IgD-negative memory B cell (primary cell): ENCODE measurements around the gene FAM181A. TPM values are rescaled to one million over a fixed set of nuclear protein-coding genes. Genes with fewer than 3 reads are reported as not detected.
A peak's percentile ranks its signal among the peaks of the same experiment; 100 is the strongest.

Experiments
- H3K27ac Mint-ChIP-seq, 3 donors: one replicate each; pipeline ENCODE4 v1.8.0; 2020 to 2022; ENCODE audit warnings: mild to moderate bottlenecking in 3 of 3, mixed read lengths in 3 of 3, moderate library complexity in 1 of 3
- H3K27me3 Mint-ChIP-seq: one replicate; pipeline ENCODE4 v1.8.0; 2021; ENCODE audit warnings: mixed read lengths
- H3K36me3 Mint-ChIP-seq: one replicate; pipeline ENCODE4 v1.8.0; 2020; ENCODE audit warnings: mild to moderate bottlenecking, mixed read lengths
- H3K4me1 Mint-ChIP-seq, 3 donors: one replicate each; pipeline ENCODE4 v1.8.0; 2020 to 2022; ENCODE audit warnings: mixed read lengths in 3 of 3, mild to moderate bottlenecking in 1 of 3
- H3K4me3 Mint-ChIP-seq, 4 donors: one replicate each; pipeline ENCODE4 v1.8.0; 2020 to 2022; ENCODE audit warnings: mild to moderate bottlenecking in 4 of 4, mixed read lengths in 4 of 4, moderate library complexity in 3 of 4
- H3K9me3 Mint-ChIP-seq, 3 donors: one replicate each; pipeline ENCODE4 v1.8.0; 2020 to 2021; ENCODE audit warnings: mixed read lengths in 3 of 3, mild to moderate bottlenecking in 1 of 3
- polyA plus RNA-seq: library from polyadenylated mRNA; unstranded; fragments of 300-500 nt; fragmentation: Illumina TruSeq; gene quantifications from one replicate; pipeline ENCODE4 v1.2.3, GENCODE V29; 2021

The FAM181A gene
- polyA plus RNA-seq, 1 donor from 2014 or later = not detected

DNA sequence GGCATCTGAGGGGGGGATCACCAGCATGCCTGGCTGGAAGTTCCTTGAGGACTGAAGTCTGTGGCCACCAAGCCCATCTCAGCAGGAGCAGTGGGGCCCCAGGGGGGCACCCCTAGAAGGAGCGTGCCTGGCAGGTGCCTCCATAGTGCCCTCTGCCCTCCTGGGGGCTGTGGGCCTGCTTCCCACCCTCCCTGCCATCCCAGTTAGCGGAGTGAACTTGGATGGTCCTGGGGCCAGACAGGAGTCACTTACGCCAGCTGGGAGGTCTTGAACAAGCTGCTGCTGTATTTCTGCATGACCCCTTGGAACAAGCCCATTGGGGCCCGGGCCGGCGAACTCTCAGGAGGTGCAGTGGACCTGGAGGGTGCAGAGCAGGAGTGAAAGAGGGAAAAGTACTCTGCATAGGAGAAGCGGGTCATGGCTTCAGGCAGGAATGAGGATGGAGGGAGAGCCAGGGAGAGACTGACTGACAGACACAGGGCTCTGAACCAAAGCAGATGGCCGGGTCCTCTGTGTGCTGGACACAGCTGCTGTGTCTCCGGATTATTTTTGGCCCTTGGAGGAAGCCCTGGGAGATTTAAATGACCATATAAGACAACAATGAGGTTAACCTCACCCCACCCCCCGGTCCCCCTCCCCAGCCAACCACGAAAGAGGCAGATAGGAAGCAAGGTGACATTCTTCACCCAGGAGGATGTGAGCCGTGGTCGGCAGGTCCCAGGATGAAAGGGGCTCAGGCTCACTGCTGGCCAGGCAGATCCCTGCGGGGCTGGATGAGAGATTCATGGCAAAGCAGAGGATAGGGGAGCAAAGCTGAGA is 29.6 kb downstream of the FAM181A start:
- Mint-ChIP-seq H3K36me3 (peaks cover 5% of the 10 kb centered on the region), H3K4me1 (peaks cover 56 to 70% (median 57%) of the 10 kb centered on the region in 3 donors), H3K27me3 (no peaks in the 10 kb centered on the region), H3K9me3 (no peaks in the 10 kb centered on the region), H3K4me3 (peak overlapping the region in 3 of 4 donors; percentile 40 to 87 (median 63)), H3K27ac (peak overlapping the region in 2 of 3 donors; percentile 61 to 77)

DNA sequence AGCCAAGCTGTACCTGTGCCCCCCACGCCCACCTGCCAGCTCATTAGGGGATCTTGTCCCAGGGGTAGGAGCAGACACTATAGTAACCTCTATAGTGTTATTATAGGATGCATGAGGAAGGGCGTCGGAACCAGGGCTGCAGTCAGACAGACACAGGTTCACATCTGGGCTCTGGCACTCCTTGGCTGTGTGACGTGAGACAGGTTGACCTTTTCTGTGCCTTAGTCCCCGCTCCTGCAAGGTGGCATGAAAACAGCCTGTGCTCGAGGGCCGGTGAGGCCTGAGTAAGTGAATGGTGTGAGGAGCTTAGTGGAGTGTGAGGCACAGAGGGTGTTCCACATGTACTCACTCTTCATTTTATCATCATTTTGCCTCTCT is 30.2 kb downstream of the FAM181A start:
- H3K27me3 Mint-ChIP-seq = no peaks in the 10 kb centered on the region
- peaks cover 5% of the 10 kb centered on the region for H3K36me3 Mint-ChIP-seq
- no peaks in the 10 kb centered on the region for H3K9me3 Mint-ChIP-seq
- peaks cover 59 to 74% (median 60%) of the 10 kb centered on the region in 3 donors for H3K4me1 Mint-ChIP-seq
- H3K4me3 Mint-ChIP-seq = peak overlapping the region in 2 of 4 donors; percentile 40 to 85
- peak overlapping the region in 2 of 3 donors; percentile 61 to 77 for H3K27ac Mint-ChIP-seq

- Mint-ChIP-seq H3K9me3 (no peaks in the 10 kb centered on the region), H3K27me3 (no peaks in the 10 kb centered on the region), H3K4me1 (peaks cover 65 to 79% (median 67%) of the 10 kb centered on the region in 3 donors), H3K27ac (peak overlapping the region; percentile 31 to 77 (median 61)), H3K36me3 (peaks cover 5% of the 10 kb centered on the region), H3K4me3 (peak overlapping the region in 3 of 4 donors; percentile 40 to 85 (median 84))
Observed at GRCh38 chr14:93957751-93958566, 30.8 kb downstream of the FAM181A start.

DNA sequence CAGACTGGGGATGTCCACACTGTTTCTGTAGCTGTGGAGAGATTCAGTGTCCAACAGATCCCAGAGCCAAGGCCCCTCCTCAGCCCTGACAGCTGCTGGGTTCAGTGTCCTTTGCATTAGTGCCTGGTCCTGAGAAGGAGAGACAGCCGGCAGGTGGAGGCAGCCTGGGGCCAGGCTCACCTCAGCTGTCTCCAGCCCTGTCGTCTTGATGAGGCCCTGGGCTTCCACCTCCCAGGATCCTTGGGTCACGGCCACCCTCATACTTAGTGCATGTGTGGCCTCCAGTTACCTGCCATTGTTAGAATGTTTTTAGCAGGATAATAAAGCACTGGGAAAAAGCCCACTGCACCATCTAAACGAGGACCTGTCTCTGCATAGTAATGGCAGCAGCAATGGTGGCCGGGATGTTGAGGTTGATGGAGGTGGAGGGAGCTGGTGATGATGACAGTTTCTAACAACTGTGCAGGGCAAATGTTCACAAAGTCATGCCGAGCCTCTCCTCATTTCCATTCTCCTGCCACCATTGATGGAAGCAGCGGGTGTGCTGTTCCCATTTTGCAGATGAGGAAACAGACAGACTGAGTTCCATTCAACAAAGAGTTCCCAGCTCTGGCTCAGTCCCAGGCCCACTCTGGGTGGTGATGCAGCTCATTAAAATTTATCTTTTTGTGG is 31.6 kb downstream of the FAM181A start:
- H3K27ac Mint-ChIP-seq = peak overlapping the region; percentile 95 to 98 (median 96)
- peak overlapping the region in 3 of 4 donors; percentile 81 to 91 (median 84) for H3K4me3 Mint-ChIP-seq
- peaks cover 5% of the 10 kb centered on the region for H3K36me3 Mint-ChIP-seq
- no peaks in the 10 kb centered on the region for H3K27me3 Mint-ChIP-seq
- peaks cover 65 to 81% (median 74%) of the 10 kb centered on the region in 3 donors for H3K4me1 Mint-ChIP-seq
- H3K9me3 Mint-ChIP-seq = no peaks in the 10 kb centered on the region

DNA sequence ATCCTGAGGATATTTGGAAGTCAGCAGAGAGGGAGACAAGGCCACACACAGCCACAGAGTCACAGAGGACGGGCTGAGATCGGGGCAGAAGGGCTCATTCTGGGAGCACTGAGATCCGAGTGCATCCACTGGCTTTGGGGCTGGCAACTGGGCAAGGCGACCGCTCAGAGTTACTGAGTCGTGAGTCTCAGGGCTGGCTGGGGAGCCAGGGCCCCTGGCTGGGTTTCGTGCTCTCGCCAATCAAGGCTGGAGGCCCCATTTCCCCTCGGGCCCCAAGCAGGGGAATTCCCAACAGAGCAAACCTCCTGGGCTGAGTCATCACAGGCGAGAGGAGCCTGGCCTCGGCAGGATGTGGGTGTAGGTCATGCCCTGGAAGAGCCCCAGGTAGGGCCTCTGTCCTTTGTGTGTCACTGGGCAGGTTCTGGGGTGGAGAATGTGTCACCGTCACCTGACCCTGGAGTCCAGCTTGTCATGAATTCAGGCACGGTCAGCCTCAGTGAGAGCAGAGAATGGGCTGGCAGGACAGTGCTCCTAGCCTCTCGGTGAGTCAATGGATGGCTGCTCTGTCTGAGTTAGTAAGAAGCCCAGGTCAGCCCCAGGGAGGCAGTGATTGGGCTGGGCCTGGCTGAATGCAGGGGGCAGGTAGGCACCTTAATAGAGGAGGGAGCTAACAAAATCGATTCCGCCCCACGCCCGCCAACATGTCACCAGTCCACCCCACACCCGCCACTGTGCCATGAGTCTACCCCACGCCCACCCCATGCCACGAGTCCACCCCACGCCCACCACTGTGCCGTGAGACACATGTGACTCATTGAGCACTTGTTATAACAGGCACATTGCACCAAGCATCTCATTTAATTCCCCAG is 32.3 kb downstream of the FAM181A start:
- Mint-ChIP-seq H3K4me3 (peak overlapping the region; percentile 53 to 91 (median 82)), H3K36me3 (peaks cover 5% of the 10 kb centered on the region), H3K27me3 (no peaks in the 10 kb centered on the region), H3K9me3 (no peaks in the 10 kb centered on the region), H3K4me1 (peaks cover 66 to 81% (median 75%) of the 10 kb centered on the region in 3 donors), H3K27ac (peak overlapping the region; percentile 95 to 98 (median 96))

DNA sequence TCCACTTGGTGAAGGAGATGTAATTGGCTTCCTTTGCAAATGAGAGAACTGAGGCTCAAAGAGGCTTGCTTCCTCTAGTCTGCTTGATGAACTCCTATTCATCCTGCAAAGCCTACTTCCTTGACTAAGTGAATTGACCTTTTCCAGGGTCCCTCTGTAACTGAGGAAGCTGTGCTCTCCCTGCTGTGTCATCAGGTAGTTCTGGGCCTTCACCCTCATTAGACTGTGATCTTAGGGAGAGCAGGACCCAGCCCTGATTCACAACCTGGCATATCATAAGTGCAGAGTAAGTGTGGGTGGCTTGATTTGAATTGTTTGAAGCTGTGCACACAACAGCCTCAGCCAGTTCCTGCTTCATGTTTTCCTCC is 32.9 kb downstream of the FAM181A start:
- H3K27ac Mint-ChIP-seq = peak overlapping the region; percentile 95 to 98 (median 96)
- peaks cover 61 to 81% (median 77%) of the 10 kb centered on the region in 3 donors for H3K4me1 Mint-ChIP-seq
- H3K27me3 Mint-ChIP-seq = peaks cover 1% of the 10 kb centered on the region
- peak overlapping the region in 1 of 4 donors; percentile 91 for H3K4me3 Mint-ChIP-seq
- H3K36me3 Mint-ChIP-seq = peaks cover 2% of the 10 kb centered on the region
- H3K9me3 Mint-ChIP-seq = no peaks in the 10 kb centered on the region

DNA sequence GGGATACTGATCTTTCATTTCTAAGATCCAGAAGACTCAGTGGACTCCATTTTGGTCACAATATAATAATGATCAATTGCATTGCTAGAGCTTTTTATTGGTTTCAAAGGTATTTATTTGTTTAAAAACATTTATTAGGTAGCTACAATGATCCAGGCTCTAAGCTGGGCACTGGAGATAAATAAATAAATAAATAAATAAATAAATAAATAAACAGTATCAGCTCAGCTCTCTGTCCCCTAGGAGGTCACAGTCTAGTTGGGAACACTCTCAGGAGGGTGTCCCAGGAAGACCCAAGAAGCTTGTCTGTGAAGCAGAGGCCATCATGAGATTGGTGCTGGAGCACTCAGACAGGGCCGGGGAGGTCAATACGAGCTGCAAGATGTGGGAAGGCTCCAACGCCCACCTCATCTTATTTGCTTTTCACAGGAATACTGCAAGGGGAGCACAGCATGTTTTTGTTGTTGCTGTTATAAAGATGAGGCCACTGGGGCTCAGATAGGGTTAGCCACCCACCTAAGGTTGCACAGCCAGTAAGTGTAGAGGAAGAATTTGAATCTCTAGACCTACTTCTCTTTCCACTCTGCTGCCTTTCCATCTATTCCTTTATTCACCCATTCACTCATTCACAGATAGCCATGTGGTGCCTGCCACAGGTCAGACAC is 33.8 kb downstream of the FAM181A start:
- peak overlapping the region in 2 of 4 donors; percentile 80 to 93 for H3K4me3 Mint-ChIP-seq
- H3K9me3 Mint-ChIP-seq = peaks cover 0 to 2% (median 0%) of the 10 kb centered on the region in 3 donors
- peaks cover 64 to 80% (median 73%) of the 10 kb centered on the region in 3 donors for H3K4me1 Mint-ChIP-seq

DNA sequence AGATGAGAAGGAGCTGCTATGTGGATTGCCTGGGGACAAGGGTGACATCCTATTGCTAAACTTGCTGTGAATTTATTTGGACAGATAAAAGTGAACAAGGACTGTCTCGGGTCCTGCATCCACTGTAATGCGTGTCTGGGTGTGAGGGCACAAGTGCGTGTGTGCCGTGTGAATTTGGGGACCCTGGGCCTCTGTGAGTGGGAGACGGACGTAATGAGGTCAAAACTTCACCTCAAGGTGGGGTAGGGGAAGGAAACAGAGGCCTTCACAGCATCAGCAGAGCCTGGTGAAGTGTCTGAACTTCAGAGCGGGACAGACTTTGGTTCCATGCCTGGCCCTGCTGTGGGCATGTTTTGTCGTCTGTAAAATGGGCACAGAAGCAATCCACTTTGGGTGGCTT is 34.5 kb downstream of the FAM181A start:
- H3K36me3 Mint-ChIP-seq = peaks cover 1% of the 10 kb centered on the region
- H3K9me3 Mint-ChIP-seq = peaks cover 0 to 2% (median 0%) of the 10 kb centered on the region in 3 donors
- peaks cover 62 to 82% (median 74%) of the 10 kb centered on the region in 3 donors for H3K4me1 Mint-ChIP-seq
- H3K27ac Mint-ChIP-seq = peak overlapping the region; percentile 93 to 100 (median 98)
- H3K4me3 Mint-ChIP-seq = peak overlapping the region in 3 of 4 donors; percentile 55 to 93 (median 80)
- H3K27me3 Mint-ChIP-seq = peaks cover 1% of the 10 kb centered on the region

More for the DNA sequence above, 33.8 kb downstream of the FAM181A start:
- H3K27me3 Mint-ChIP-seq = peaks cover 1% of the 10 kb centered on the region
- H3K27ac Mint-ChIP-seq = peak overlapping the region; percentile 93 to 100 (median 95)
- H3K36me3 Mint-ChIP-seq = peaks cover 1% of the 10 kb centered on the region

GRCh38 chr14:93962701-93963601 is 35.8 kb downstream of the FAM181A start:
- peak overlapping the region; percentile 51 to 95 (median 93) for H3K4me3 Mint-ChIP-seq

DNA sequence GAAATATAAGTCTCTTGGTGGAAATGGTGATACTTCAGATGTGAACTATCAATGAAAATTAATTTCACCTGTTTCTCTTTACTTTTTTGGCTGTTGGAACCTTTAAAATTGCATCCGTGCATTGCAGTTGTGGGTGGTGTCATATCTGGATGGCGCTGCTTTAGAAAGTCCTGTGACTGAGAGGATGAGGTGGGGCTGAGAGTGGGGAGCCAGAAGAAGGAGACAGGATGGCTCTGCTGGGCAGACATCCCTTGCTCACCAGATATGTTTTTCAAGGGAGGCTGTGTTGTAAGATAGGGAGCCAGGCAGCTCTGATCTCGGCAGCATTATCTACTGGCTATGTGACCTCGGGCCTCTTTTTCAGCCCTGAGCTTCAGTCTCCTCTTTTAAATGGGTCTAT is 36.5 kb downstream of the FAM181A start:
- Mint-ChIP-seq H3K4me1 (peaks cover 62 to 84% (median 81%) of the 10 kb centered on the region in 3 donors), H3K9me3 (peaks cover 0 to 2% (median 0%) of the 10 kb centered on the region in 3 donors), H3K4me3 (peak overlapping the region in 3 of 4 donors; percentile 52 to 95 (median 95)), H3K27ac (peak overlapping the region; percentile 98 to 100 (median 99)), H3K27me3 (peaks cover 1% of the 10 kb centered on the region), H3K36me3 (peaks cover 1% of the 10 kb centered on the region)

More at GRCh38 chr14:93962701-93963601, 35.8 kb downstream of the FAM181A start:
- H3K4me1 Mint-ChIP-seq = peaks cover 60 to 86% (median 77%) of the 10 kb centered on the region in 3 donors
- H3K27ac Mint-ChIP-seq = peak overlapping the region; percentile 98 to 100 (median 99)
- H3K27me3 Mint-ChIP-seq = peaks cover 1% of the 10 kb centered on the region
- peaks cover 1% of the 10 kb centered on the region for H3K36me3 Mint-ChIP-seq
- H3K9me3 Mint-ChIP-seq = peaks cover 0 to 2% (median 0%) of the 10 kb centered on the region in 3 donors

- peaks cover 1% of the 10 kb centered on the region for H3K36me3 Mint-ChIP-seq
- peaks cover 0 to 2% (median 0%) of the 10 kb centered on the region in 3 donors for H3K9me3 Mint-ChIP-seq
- peaks cover 1% of the 10 kb centered on the region for H3K27me3 Mint-ChIP-seq
- H3K4me3 Mint-ChIP-seq = no peak overlapping the region
- peak overlapping the region in 2 of 3 donors; percentile 33 to 99 for H3K27ac Mint-ChIP-seq
- H3K4me1 Mint-ChIP-seq = peaks cover 60 to 83% (median 80%) of the 10 kb centered on the region in 3 donors
Observed at GRCh38 chr14:93964281-93964680, 37.1 kb downstream of the FAM181A start.

GRCh38 chr14:93964820-93965286 is 37.7 kb downstream of the FAM181A start:
- H3K27ac Mint-ChIP-seq = peak overlapping the region; percentile 6 to 99 (median 33)
- peaks cover 56 to 77% (median 75%) of the 10 kb centered on the region in 3 donors for H3K4me1 Mint-ChIP-seq
- no peak overlapping the region for H3K4me3 Mint-ChIP-seq
- H3K9me3 Mint-ChIP-seq = peaks cover 0 to 2% (median 0%) of the 10 kb centered on the region in 3 donors
- peaks cover 1% of the 10 kb centered on the region for H3K27me3 Mint-ChIP-seq
- no peaks in the 10 kb centered on the region for H3K36me3 Mint-ChIP-seq
